Measurements from ENCODE around the gene SGMS2. TPM values are rescaled to one million over a fixed set of nuclear protein-coding genes. Genes with fewer than 3 reads are reported as not detected.

SGMS2 gene
- total and polyA plus RNA-seq, 4 donors, result 7.3 to 41.7 (median 14.1) TPM

DNA sequence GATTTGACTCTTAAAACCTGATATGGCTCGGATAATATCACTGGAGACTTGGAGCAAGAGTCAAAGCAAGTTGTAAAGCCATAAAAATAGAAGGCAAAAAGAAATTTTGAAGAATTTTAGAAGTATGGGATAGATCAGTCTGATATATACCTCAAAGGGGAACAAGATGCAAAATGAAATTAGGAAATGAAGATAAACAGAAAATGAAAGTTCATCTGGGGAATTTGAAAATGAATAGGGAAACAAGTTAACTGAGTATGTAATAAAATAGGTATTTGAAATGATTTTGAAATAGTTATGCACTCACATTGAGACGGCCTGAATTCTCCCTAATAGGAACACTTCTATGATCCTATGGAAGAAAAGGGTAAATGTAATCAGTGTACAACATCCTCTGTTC is 112.3 kb downstream of the SGMS2 start (continued):
- TF ChIP-seq, protein P1, sequence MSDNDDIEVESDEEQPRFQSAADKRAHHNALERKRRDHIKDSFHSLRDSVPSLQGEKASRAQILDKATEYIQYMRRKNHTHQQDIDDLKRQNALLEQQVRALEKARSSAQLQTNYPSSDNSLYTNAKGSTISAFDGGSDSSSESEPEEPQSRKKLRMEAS (IDR thresholded peaks at IDR 0.05), result no peak

DNA sequence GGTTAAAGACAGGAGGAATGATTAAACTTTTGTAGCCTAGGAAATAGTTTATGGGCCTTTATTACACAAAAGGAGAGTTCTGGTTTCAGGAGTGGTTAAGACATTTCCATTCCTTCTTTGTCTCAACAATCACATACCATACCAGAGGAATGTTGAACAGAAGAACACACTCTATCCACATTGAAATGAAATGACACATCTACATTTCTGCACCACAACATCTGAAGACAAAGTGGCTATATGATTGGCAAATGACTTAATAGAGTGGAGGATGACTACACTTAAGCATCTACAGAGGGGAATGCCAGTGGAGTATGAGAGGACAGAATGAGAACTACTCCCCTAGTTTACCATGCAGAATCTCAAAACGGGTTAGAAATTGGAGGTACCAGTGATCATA is 114.6 kb downstream of the SGMS2 start:
- no peaks in the 10 kb centered on the region for H3K27me3 ChIP-seq (ENCODE audit: control insufficient read depth in 4 of 4, insufficient read depth in 4 of 4, low read length in 3 of 4)
- no peak overlapping the region for H3K9ac ChIP-seq (ENCODE audit: low read depth in 1 of 2, low read length in 2 of 2)
- no peaks in the 10 kb centered on the region for H3K9me3 ChIP-seq (ENCODE audit: control insufficient read depth in 4 of 4, low read length in 3 of 4)
- H3K4me3 ChIP-seq (ENCODE audit: low read depth in 1 of 3, low read length in 3 of 3), result no peak overlapping the region
- no peak overlapping the region for H3K27ac ChIP-seq (ENCODE audit: low read depth in 1 of 2, low read length in 2 of 2)
- H3K36me3 ChIP-seq (ENCODE audit: control insufficient read depth in 4 of 4, insufficient read depth in 3 of 4, low read depth in 1 of 4, low read length in 3 of 4), result no peaks in the 10 kb centered on the region
- no peak for DNase-seq (ENCODE audit: low spot score)
- no peak for TF ChIP-seq FOXA2 (IDR thresholded peaks at IDR 0.05)
- H3K4me1 ChIP-seq (ENCODE audit: control insufficient read depth in 4 of 4, insufficient read depth in 4 of 4, low read length in 3 of 4), result no peaks in the 10 kb centered on the region
- 94% methylated on average over 1 of the region's 1 CpG for WGBS

DNA sequence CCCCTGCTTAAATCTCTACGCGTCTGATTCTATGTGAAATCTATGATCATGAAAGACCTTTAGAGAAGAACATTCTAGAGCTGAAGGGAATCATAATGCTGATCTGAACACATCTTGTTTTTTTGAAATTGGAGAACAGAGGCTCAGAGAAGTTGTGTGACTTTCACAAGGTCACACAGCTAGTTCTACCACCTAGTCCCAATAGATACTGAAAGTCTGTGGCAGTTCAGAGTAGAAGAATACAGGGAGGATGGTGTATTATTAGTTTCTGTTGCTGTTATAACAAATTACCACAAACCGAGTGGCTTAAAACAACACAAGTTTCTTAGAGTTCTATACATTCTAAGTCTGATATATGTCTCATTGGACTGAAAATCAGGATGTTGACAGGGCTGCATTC is 121.1 kb downstream of the SGMS2 start:
- Histone ChIP-seq H3K9me3 (ENCODE audit: control insufficient read depth in 4 of 4, low read length in 3 of 4) (no peaks in the 10 kb centered on the region), H3K36me3 (ENCODE audit: control insufficient read depth in 4 of 4, insufficient read depth in 3 of 4, low read depth in 1 of 4, low read length in 3 of 4) (peaks cover 0 to 7% (median 5%) of the 10 kb centered on the region in 4 donors), H3K9ac (ENCODE audit: low read depth in 1 of 2, low read length in 2 of 2) (no peak overlapping the region), H3K4me3 (ENCODE audit: low read depth in 1 of 3, low read length in 3 of 3) (no peak overlapping the region), H3K27ac (ENCODE audit: low read depth in 1 of 2, low read length in 2 of 2) (no peak overlapping the region), H3K27me3 (ENCODE audit: control insufficient read depth in 4 of 4, insufficient read depth in 4 of 4, low read length in 3 of 4) (no peaks in the 10 kb centered on the region), H3K4me1 (ENCODE audit: control insufficient read depth in 4 of 4, insufficient read depth in 4 of 4, low read length in 3 of 4) (no peaks in the 10 kb centered on the region)
- WGBS, result over 99% methylated on average over 3 of the region's 3 CpGs
- no peak for DNase-seq (ENCODE audit: low spot score)
- TF ChIP-seq RAD21 (IDR thresholded peaks at IDR 0.05), result no peak
- no peak for TF ChIP-seq JUND (IDR thresholded peaks at IDR 0.05)
- no peak for TF ChIP-seq GABPA (IDR thresholded peaks at IDR 0.05 in 1 of 2, conservative IDR thresholded peaks at IDR 0.05 in 1 of 2)
- no peak for TF ChIP-seq EGR1 (IDR thresholded peaks at IDR 0.05; ENCODE audit: low read depth in 2 of 2)
- no peak for TF ChIP-seq HNF4G (IDR thresholded peaks at IDR 0.05)
- no peak for TF ChIP-seq FOXA2 (IDR thresholded peaks at IDR 0.05)
- TF ChIP-seq, protein P2, sequence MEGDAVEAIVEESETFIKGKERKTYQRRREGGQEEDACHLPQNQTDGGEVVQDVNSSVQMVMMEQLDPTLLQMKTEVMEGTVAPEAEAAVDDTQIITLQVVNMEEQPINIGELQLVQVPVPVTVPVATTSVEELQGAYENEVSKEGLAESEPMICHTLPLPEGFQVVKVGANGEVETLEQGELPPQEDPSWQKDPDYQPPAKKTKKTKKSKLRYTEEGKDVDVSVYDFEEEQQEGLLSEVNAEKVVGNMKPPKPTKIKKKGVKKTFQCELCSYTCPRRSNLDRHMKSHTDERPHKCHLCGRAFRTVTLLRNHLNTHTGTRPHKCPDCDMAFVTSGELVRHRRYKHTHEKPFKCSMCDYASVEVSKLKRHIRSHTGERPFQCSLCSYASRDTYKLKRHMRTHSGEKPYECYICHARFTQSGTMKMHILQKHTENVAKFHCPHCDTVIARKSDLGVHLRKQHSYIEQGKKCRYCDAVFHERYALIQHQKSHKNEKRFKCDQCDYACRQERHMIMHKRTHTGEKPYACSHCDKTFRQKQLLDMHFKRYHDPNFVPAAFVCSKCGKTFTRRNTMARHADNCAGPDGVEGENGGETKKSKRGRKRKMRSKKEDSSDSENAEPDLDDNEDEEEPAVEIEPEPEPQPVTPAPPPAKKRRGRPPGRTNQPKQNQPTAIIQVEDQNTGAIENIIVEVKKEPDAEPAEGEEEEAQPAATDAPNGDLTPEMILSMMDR (IDR thresholded peaks at IDR 0.05; ENCODE audit: low read depth, low read length, missing input control), result no peak
- no peak for TF ChIP-seq HNF4A (conservative IDR thresholded peaks at IDR 0.05)
- no peak for TF ChIP-seq SP1 (IDR thresholded peaks at IDR 0.05)
- TF ChIP-seq RXRA (IDR thresholded peaks at IDR 0.05), result no peak
- no peak for TF ChIP-seq FOXA1 (IDR thresholded peaks at IDR 0.05)
- TF ChIP-seq TAF1 (conservative IDR thresholded peaks at IDR 0.05), result no peak
- TF ChIP-seq, protein P3, sequence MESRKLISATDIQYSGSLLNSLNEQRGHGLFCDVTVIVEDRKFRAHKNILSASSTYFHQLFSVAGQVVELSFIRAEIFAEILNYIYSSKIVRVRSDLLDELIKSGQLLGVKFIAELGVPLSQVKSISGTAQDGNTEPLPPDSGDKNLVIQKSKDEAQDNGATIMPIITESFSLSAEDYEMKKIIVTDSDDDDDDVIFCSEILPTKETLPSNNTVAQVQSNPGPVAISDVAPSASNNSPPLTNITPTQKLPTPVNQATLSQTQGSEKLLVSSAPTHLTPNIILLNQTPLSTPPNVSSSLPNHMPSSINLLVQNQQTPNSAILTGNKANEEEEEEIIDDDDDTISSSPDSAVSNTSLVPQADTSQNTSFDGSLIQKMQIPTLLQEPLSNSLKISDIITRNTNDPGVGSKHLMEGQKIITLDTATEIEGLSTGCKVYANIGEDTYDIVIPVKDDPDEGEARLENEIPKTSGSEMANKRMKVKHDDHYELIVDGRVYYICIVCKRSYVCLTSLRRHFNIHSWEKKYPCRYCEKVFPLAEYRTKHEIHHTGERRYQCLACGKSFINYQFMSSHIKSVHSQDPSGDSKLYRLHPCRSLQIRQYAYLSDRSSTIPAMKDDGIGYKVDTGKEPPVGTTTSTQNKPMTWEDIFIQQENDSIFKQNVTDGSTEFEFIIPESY (IDR thresholded peaks at IDR 0.05), result no peak
